ENCODE results near the gene TNFRSF21. TPM values are rescaled to one million over a fixed set of nuclear protein-coding genes. Genes with fewer than 3 reads are reported as not detected.

The TNFRSF21 gene
- total RNA-seq, 4 donors from 2014 or later, result 45.4 to 136 (median 73.4) TPM

DNA sequence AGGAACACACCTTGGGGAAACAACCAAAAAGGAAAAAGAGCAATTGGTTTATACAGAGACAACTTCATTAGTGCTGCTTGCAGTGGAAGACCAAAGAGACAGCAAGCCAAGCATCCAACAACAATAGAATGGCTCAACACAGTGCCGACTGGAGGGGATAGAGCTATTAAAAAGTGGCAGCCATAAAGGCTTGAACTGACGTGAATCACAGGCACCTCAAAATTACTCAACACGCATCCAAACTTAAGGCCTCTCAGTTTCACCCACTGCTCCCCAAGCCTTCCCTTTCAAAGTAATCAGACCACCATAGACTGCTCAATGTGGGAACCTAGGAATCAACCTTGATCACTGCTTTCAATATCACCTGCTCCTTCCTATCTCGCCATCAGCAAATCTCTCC lies 9.7 kb downstream of the TNFRSF21 start:
- no peaks in the 10 kb centered on the region for H3K27me3 ChIP-seq
- in situ Hi-C loops (cut with MboI; ENCODE audit: low pct_ligation_motif_present in 1 of 4, low pct_unique_long_range_greater_than_20kb in 1 of 4, low sequenced_read_pairs in 3 of 4) (loop anchor here in 3 of 4 donors (5.0 to 25.0 kb wide), 3 partner anchors 203 to 463 kb away; no protein-coding TSS in a partner anchor), intact Hi-C loops (cut with DNase I; ENCODE audit: low total_unique reads) (loop anchor here (10.0 kb wide), 1 partner anchor 55 kb away; no protein-coding TSS in a partner anchor)
- 82 to 83% methylated on average over 2 to 4 of the region's 4 CpGs for WGBS, 2 donors (ENCODE audit: low coverage in 1 of 2)
- H3K36me3 ChIP-seq, result no peaks in the 10 kb centered on the region
- peaks cover 3 to 50% (median 26%) of the 10 kb centered on the region in 4 donors for H3K4me1 ChIP-seq
- no peaks in the 10 kb centered on the region for H3K9me3 ChIP-seq
- peak overlapping the region in 2 of 4 donors; percentile 2 to 40 for H3K27ac ChIP-seq
- TF ChIP-seq EP300 (IDR thresholded peaks at IDR 0.05; ENCODE audit: low read depth) (no peak), POLR2AphosphoS5 (IDR thresholded peaks at IDR 0.05) (no peak), POLR2A (IDR thresholded peaks at IDR 0.05) (no peak)
- TF ChIP-seq, protein P1, sequence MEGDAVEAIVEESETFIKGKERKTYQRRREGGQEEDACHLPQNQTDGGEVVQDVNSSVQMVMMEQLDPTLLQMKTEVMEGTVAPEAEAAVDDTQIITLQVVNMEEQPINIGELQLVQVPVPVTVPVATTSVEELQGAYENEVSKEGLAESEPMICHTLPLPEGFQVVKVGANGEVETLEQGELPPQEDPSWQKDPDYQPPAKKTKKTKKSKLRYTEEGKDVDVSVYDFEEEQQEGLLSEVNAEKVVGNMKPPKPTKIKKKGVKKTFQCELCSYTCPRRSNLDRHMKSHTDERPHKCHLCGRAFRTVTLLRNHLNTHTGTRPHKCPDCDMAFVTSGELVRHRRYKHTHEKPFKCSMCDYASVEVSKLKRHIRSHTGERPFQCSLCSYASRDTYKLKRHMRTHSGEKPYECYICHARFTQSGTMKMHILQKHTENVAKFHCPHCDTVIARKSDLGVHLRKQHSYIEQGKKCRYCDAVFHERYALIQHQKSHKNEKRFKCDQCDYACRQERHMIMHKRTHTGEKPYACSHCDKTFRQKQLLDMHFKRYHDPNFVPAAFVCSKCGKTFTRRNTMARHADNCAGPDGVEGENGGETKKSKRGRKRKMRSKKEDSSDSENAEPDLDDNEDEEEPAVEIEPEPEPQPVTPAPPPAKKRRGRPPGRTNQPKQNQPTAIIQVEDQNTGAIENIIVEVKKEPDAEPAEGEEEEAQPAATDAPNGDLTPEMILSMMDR (IDR thresholded peaks at IDR 0.05), result no peak
- no peak overlapping the region for H3K4me3 ChIP-seq
- DNase-seq, result no peak

DNA sequence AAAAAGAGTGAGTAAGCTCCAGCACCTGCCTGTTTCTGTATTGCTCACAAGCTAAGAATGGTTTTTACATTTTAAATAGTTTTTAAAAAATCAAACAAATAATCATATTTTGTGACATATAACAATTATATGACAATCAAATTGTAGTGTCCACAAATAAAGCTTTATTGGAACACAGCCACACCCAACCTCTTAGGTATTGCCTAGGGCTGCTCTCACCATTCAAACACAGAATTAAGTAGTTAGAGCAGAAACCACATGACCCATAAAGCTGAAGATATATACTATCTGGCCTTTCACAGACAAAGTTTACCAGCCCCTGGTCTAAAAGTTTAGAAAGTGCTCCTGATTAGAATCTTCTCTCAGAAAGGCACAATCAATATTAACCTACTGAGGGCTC lies 11.2 kb downstream of the TNFRSF21 start:
- H3K9me3 ChIP-seq, result no peaks in the 10 kb centered on the region
- peak overlapping the region in 2 of 4 donors; percentile 1 to 15 for H3K27ac ChIP-seq
- in situ Hi-C loops (cut with MboI; ENCODE audit: low pct_ligation_motif_present in 1 of 4, low pct_unique_long_range_greater_than_20kb in 1 of 4, low sequenced_read_pairs in 3 of 4) (no loop called here), intact Hi-C loops (cut with DNase I; ENCODE audit: low total_unique reads) (no loop called here)
- H3K27me3 ChIP-seq, result no peaks in the 10 kb centered on the region
- no peak overlapping the region for H3K4me3 ChIP-seq
- H3K4me1 ChIP-seq, result peaks cover 3 to 35% (median 19%) of the 10 kb centered on the region in 4 donors
- TF ChIP-seq, protein P1 (IDR thresholded peaks at IDR 0.05), result no peak
- TF ChIP-seq POLR2A (IDR thresholded peaks at IDR 0.05) (no peak), POLR2AphosphoS5 (IDR thresholded peaks at IDR 0.05) (no peak), EP300 (IDR thresholded peaks at IDR 0.05; ENCODE audit: low read depth) (no peak)
- no peaks in the 10 kb centered on the region for H3K36me3 ChIP-seq
- DNase-seq, result no peak

DNA sequence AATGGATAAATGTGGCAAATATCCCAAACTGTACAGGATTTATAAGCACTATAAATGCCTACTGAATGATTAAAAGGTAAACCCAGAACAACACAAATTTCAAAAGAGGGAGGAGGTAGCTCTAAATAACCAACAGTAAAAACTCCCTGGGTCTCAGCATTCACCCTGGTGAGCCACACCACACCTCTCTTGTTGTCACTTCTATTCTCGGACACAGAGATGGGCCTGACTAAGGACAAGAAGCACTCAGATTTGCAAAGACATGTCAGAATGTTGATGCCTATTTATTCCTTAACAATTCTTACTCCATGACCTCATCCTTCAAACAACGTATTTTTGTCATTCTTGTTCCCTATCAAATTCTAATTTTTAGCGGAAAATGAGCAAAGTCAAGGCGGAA lies 14.7 kb downstream of the TNFRSF21 start:
- Histone ChIP-seq H3K4me3 (no peak overlapping the region), H3K27ac (no peak overlapping the region), H3K27me3 (no peaks in the 10 kb centered on the region), H3K4me1 (peaks cover 0 to 20% (median 14%) of the 10 kb centered on the region in 4 donors), H3K9me3 (no peaks in the 10 kb centered on the region), H3K36me3 (no peaks in the 10 kb centered on the region)
- DNase-seq, result no peak
- intact Hi-C loops (cut with DNase I; ENCODE audit: low total_unique reads), result no loop called here
- WGBS, 2 donors (ENCODE audit: low coverage in 1 of 2), result 88 to 93% methylated on average over 4 of the region's 4 CpGs
- TF ChIP-seq EP300 (IDR thresholded peaks at IDR 0.05; ENCODE audit: low read depth) (no peak), POLR2A (IDR thresholded peaks at IDR 0.05) (no peak), POLR2AphosphoS5 (IDR thresholded peaks at IDR 0.05) (no peak)
- TF ChIP-seq, protein P1 (IDR thresholded peaks at IDR 0.05), result no peak
- in situ Hi-C loops (cut with MboI; ENCODE audit: low pct_ligation_motif_present in 1 of 4, low pct_unique_long_range_greater_than_20kb in 1 of 4, low sequenced_read_pairs in 3 of 4), result no loop called here

DNA sequence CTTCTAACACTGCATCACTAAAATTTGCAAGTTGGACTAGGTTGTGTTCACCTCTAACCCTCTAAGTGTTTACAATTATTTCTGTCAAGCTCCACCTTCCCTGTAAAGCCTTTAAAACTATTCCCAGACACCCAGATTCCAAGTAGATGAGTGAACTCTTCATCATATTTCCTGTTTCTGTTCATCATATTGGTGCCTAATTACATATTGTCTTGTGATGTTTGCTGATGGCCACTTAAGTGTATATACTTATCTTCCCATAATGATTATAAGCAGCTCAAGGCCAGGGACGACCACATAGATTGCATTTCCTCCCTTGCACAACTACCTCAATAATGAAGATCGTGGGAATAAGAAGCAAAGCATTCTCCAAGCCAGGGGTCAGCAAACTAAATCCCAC lies 16.8 kb downstream of the TNFRSF21 start:
- no peaks in the 10 kb centered on the region for H3K9me3 ChIP-seq
- H3K4me3 ChIP-seq, result no peak overlapping the region
- intact Hi-C loops (cut with DNase I; ENCODE audit: low total_unique reads), result no loop called here
- DNase-seq, result no peak
- no peaks in the 10 kb centered on the region for H3K27me3 ChIP-seq
- in situ Hi-C loops (cut with MboI; ENCODE audit: low pct_ligation_motif_present in 1 of 4, low pct_unique_long_range_greater_than_20kb in 1 of 4, low sequenced_read_pairs in 3 of 4), result no loop called here
- peaks cover 0 to 5% (median 1%) of the 10 kb centered on the region in 4 donors for H3K4me1 ChIP-seq
- TF ChIP-seq POLR2AphosphoS5 (IDR thresholded peaks at IDR 0.05) (no peak), EP300 (IDR thresholded peaks at IDR 0.05; ENCODE audit: low read depth) (no peak), POLR2A (IDR thresholded peaks at IDR 0.05) (no peak)
- TF ChIP-seq, protein P1 (IDR thresholded peaks at IDR 0.05), result no peak
- H3K27ac ChIP-seq, result no peak overlapping the region
- H3K36me3 ChIP-seq, result no peaks in the 10 kb centered on the region
- 57 to 60% methylated on average over 2 of the region's 2 CpGs for WGBS, 2 donors (ENCODE audit: low coverage in 1 of 2)
